ENCODE results near the gene SPOCK3.

DNA sequence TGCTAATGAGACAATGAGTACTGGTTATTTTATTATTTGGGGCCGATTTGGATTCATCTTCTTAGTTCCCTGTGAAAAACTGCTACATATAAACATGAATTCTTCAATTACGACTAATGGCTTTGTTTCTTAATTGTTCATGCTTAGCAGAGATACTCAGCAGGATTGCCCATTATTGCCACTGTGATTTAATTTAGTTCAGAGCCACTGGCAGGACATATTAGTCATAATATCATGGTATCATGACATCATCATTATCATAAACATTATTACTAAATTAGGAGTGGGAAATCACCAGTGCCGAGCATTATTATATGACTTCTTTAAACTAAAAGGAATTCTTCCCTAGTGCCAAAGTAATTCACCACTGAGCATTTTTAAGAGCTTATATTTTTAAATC, 201.4 kb downstream of the SPOCK3 start:
- TF ChIP-seq ZFP3 (CRISPR knock-in tag; IDR thresholded peaks at IDR 0.05) (no peak), ZNF8 (CRISPR knock-in tag; IDR thresholded peaks at IDR 0.05) (no peak), RARB (CRISPR knock-in tag; IDR thresholded peaks at IDR 0.05) (no peak), ESRRG (CRISPR knock-in tag; IDR thresholded peaks at IDR 0.05) (no peak), SNAI2 (CRISPR knock-in tag; IDR thresholded peaks at IDR 0.05) (no peak), ZFP30 (CRISPR knock-in tag; IDR thresholded peaks at IDR 0.05) (no peak)
- TF ChIP-seq, protein P1, sequence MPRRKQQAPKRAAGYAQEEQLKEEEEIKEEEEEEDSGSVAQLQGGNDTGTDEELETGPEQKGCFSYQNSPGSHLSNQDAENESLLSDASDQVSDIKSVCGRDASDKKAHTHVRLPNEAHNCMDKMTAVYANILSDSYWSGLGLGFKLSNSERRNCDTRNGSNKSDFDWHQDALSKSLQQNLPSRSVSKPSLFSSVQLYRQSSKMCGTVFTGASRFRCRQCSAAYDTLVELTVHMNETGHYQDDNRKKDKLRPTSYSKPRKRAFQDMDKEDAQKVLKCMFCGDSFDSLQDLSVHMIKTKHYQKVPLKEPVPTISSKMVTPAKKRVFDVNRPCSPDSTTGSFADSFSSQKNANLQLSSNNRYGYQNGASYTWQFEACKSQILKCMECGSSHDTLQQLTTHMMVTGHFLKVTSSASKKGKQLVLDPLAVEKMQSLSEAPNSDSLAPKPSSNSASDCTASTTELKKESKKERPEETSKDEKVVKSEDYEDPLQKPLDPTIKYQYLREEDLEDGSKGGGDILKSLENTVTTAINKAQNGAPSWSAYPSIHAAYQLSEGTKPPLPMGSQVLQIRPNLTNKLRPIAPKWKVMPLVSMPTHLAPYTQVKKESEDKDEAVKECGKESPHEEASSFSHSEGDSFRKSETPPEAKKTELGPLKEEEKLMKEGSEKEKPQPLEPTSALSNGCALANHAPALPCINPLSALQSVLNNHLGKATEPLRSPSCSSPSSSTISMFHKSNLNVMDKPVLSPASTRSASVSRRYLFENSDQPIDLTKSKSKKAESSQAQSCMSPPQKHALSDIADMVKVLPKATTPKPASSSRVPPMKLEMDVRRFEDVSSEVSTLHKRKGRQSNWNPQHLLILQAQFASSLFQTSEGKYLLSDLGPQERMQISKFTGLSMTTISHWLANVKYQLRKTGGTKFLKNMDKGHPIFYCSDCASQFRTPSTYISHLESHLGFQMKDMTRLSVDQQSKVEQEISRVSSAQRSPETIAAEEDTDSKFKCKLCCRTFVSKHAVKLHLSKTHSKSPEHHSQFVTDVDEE (CRISPR knock-in tag; IDR thresholded peaks at IDR 0.05), result no peak
- TF ChIP-seq, protein P2, sequence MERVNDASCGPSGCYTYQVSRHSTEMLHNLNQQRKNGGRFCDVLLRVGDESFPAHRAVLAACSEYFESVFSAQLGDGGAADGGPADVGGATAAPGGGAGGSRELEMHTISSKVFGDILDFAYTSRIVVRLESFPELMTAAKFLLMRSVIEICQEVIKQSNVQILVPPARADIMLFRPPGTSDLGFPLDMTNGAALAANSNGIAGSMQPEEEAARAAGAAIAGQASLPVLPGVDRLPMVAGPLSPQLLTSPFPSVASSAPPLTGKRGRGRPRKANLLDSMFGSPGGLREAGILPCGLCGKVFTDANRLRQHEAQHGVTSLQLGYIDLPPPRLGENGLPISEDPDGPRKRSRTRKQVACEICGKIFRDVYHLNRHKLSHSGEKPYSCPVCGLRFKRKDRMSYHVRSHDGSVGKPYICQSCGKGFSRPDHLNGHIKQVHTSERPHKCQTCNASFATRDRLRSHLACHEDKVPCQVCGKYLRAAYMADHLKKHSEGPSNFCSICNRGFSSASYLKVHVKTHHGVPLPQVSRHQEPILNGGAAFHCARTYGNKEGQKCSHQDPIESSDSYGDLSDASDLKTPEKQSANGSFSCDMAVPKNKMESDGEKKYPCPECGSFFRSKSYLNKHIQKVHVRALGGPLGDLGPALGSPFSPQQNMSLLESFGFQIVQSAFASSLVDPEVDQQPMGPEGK (CRISPR knock-in tag; IDR thresholded peaks at IDR 0.05; ENCODE audit: borderline replicate concordance), result no peak
